ENCODE results near the gene FAM50A.
"Not testable (repeated sequence)": the region's sequence is repeated elsewhere in the genome, so short reads cannot be mapped to it uniquely, and the experiment has no call there.

The FAM50A gene

GRCh38 chrX:154443992-154444754, at the start of gene FAM50A:
Gene FAM50A (plus strand): TSS chrX:154444141. CDS start chrX:154444236, 95 bp downstream.
- Histone ChIP-seq H3K27me3 (ENCODE audit: insufficient read depth, low read length) (no peaks in the 10 kb centered on the region), H3K4me3 (ENCODE audit: low read length) (peak within 1 kb of the TSS; percentile 52), H3K36me3 (ENCODE audit: insufficient read depth, low read length) (peaks cover 20% of the 10 kb centered on the region), H3K4me1 (ENCODE audit: insufficient read depth, low read length) (peaks cover 17% of the 10 kb centered on the region), H3K9me3 (ENCODE audit: low read length) (no peaks in the 10 kb centered on the region), H2AFZ (ENCODE audit: low read depth, low read length) (no peak within 1 kb of the TSS)

- H2AFZ ChIP-seq (ENCODE audit: low read depth, low read length); H3K27me3 ChIP-seq (ENCODE audit: insufficient read depth, low read length); H3K4me3 ChIP-seq (ENCODE audit: low read length); H3K9me3 ChIP-seq (ENCODE audit: low read length): not testable (repeated sequence)
- Histone ChIP-seq H3K36me3 (ENCODE audit: insufficient read depth, low read length) (peaks cover 21% of the 10 kb centered on the region), H3K4me1 (ENCODE audit: insufficient read depth, low read length) (peaks cover 15% of the 10 kb centered on the region)
These were observed 47.6 kb upstream of the FAM50A start for GRCh38 chrX:154396363-154396762.

GRCh38 chrX:154396973-154397887, 46.7 kb upstream of the FAM50A start:
- H3K4me3 ChIP-seq (ENCODE audit: low read length), result peak overlapping the region; percentile 95
- no peaks in the 10 kb centered on the region for H3K9me3 ChIP-seq (ENCODE audit: low read length)
- no peak overlapping the region for H2AFZ ChIP-seq (ENCODE audit: low read depth, low read length)
- H3K36me3 ChIP-seq (ENCODE audit: insufficient read depth, low read length), result peaks cover 21% of the 10 kb centered on the region
- H3K27me3 ChIP-seq (ENCODE audit: insufficient read depth, low read length), result no peaks in the 10 kb centered on the region
- H3K4me1 ChIP-seq (ENCODE audit: insufficient read depth, low read length), result peaks cover 15% of the 10 kb centered on the region

GRCh38 chrX:154397888-154398667, 45.9 kb upstream of the FAM50A start, which contains the start of gene RPL10:
Gene RPL10 (plus strand): TSS chrX:154398377. CDS start chrX:154398520, 143 bp downstream.
- no peak within 1 kb of the TSS for H2AFZ ChIP-seq (ENCODE audit: low read depth, low read length)
- no peaks in the 10 kb centered on the region for H3K27me3 ChIP-seq (ENCODE audit: insufficient read depth, low read length)
- peak within 1 kb of the TSS; percentile 95 for H3K4me3 ChIP-seq (ENCODE audit: low read length)
- peaks cover 21% of the 10 kb centered on the region for H3K36me3 ChIP-seq (ENCODE audit: insufficient read depth, low read length)
- H3K9me3 ChIP-seq (ENCODE audit: low read length), result no peaks in the 10 kb centered on the region
- H3K4me1 ChIP-seq (ENCODE audit: insufficient read depth, low read length), result peaks cover 15% of the 10 kb centered on the region

- Histone ChIP-seq H3K4me3 (ENCODE audit: low read length) (peak overlapping the region; percentile 95), H3K4me1 (ENCODE audit: insufficient read depth, low read length) (peaks cover 15% of the 10 kb centered on the region), H2AFZ (ENCODE audit: low read depth, low read length) (no peak overlapping the region), H3K36me3 (ENCODE audit: insufficient read depth, low read length) (peaks cover 21% of the 10 kb centered on the region), H3K9me3 (ENCODE audit: low read length) (no peaks in the 10 kb centered on the region), H3K27me3 (ENCODE audit: insufficient read depth, low read length) (no peaks in the 10 kb centered on the region)
These were observed 45.0 kb upstream of the FAM50A start for GRCh38 chrX:154398668-154399526.

- Histone ChIP-seq H3K27me3 (ENCODE audit: insufficient read depth, low read length) (no peaks in the 10 kb centered on the region), H2AFZ (ENCODE audit: low read depth, low read length) (no peak overlapping the region), H3K36me3 (ENCODE audit: insufficient read depth, low read length) (peaks cover 21% of the 10 kb centered on the region), H3K4me3 (ENCODE audit: low read length) (peak overlapping the region; percentile 95), H3K4me1 (ENCODE audit: insufficient read depth, low read length) (peaks cover 15% of the 10 kb centered on the region), H3K9me3 (ENCODE audit: low read length) (no peaks in the 10 kb centered on the region)
These were observed 44.2 kb upstream of the FAM50A start for GRCh38 chrX:154399527-154400368.

GRCh38 chrX:154400369-154400817, 43.5 kb upstream of the FAM50A start:
- Histone ChIP-seq H3K36me3 (ENCODE audit: insufficient read depth, low read length) (peaks cover 21% of the 10 kb centered on the region), H3K4me1 (ENCODE audit: insufficient read depth, low read length) (peaks cover 15% of the 10 kb centered on the region)
- not testable (repeated sequence) for H3K27me3 ChIP-seq (ENCODE audit: insufficient read depth, low read length); H3K9me3 ChIP-seq (ENCODE audit: low read length); H2AFZ ChIP-seq (ENCODE audit: low read depth, low read length); H3K4me3 ChIP-seq (ENCODE audit: low read length)

- Histone ChIP-seq H3K4me1 (ENCODE audit: insufficient read depth, low read length) (peaks cover 15% of the 10 kb centered on the region), H3K9me3 (ENCODE audit: low read length) (no peaks in the 10 kb centered on the region), H2AFZ (ENCODE audit: low read depth, low read length) (no peak overlapping the region), H3K36me3 (ENCODE audit: insufficient read depth, low read length) (peaks cover 21% of the 10 kb centered on the region), H3K4me3 (ENCODE audit: low read length) (no peak overlapping the region), H3K27me3 (ENCODE audit: insufficient read depth, low read length) (no peaks in the 10 kb centered on the region)
These were observed 42.7 kb upstream of the FAM50A start for GRCh38 chrX:154401045-154401799.

GRCh38 chrX:154401918-154402621, 41.9 kb upstream of the FAM50A start:
- H2AFZ ChIP-seq (ENCODE audit: low read depth, low read length), result no peak overlapping the region
- H3K27me3 ChIP-seq (ENCODE audit: insufficient read depth, low read length), result no peaks in the 10 kb centered on the region
- H3K36me3 ChIP-seq (ENCODE audit: insufficient read depth, low read length), result peaks cover 21% of the 10 kb centered on the region
- H3K4me1 ChIP-seq (ENCODE audit: insufficient read depth, low read length), result peaks cover 15% of the 10 kb centered on the region
- H3K4me3 ChIP-seq (ENCODE audit: low read length), result no peak overlapping the region
- no peaks in the 10 kb centered on the region for H3K9me3 ChIP-seq (ENCODE audit: low read length)

- H3K9me3 ChIP-seq (ENCODE audit: low read length), result no peaks in the 10 kb centered on the region
- H2AFZ ChIP-seq (ENCODE audit: low read depth, low read length), result no peak overlapping the region
- H3K4me3 ChIP-seq (ENCODE audit: low read length), result no peak overlapping the region
- H3K36me3 ChIP-seq (ENCODE audit: insufficient read depth, low read length), result peaks cover 21% of the 10 kb centered on the region
- peaks cover 13% of the 10 kb centered on the region for H3K4me1 ChIP-seq (ENCODE audit: insufficient read depth, low read length)
- no peaks in the 10 kb centered on the region for H3K27me3 ChIP-seq (ENCODE audit: insufficient read depth, low read length)
These were observed 41.3 kb upstream of the FAM50A start for GRCh38 chrX:154402622-154403127.
